HepG2 (cell line): ENCODE measurements around the gene RUBCNL.

Experiments
- CTCF ChIP-seq: sonication (generic); formaldehyde crosslinking; IDR thresholded peaks from 2 replicates; pipeline ENCODE4 v1.5.0; 2020; ENCODE audit warnings: mild to moderate bottlenecking, missing genetic modification reagents, moderate library complexity
- HDAC6 ChIP-seq: fragments of 200-600 bp; sonication (generic); IDR thresholded peaks from 2 replicates; pipeline ENCODE4 v1.7.0; 2017; ENCODE audit warnings: mild to moderate bottlenecking, antibody characterized with exemption, low read length, low read depth
- MTA3 ChIP-seq: sonication (generic); formaldehyde crosslinking; IDR thresholded peaks from 2 replicates; pipeline ENCODE4 v1.4.0; 2020; ENCODE audit warnings: missing genetic modification reagents
- NCOA5 ChIP-seq: sonication (generic); formaldehyde crosslinking; IDR thresholded peaks from 2 replicates; pipeline ENCODE4 v1.4.0; 2020; ENCODE audit warnings: missing genetic modification reagents
- NCOR1 ChIP-seq: fragments of 200-600 bp; sonication (generic); IDR thresholded peaks from 2 replicates; pipeline ENCODE4 v1.7.0; 2017; ENCODE audit warnings: antibody characterized with exemption, low read length, borderline replicate concordance
- NR2F6 ChIP-seq, 2 experiments: IDR thresholded peaks; 2 replicates each; pipeline ENCODE4 v1.6.1; 2016; ENCODE audit warnings: antibody characterized with exemption in 1 of 2, mild to moderate bottlenecking in 1 of 2
- PBX3 ChIP-seq: sonication (generic); formaldehyde crosslinking; IDR thresholded peaks from 2 replicates; pipeline ENCODE4 v1.8.1; 2023; ENCODE audit warnings: missing genetic modification reagents, inconsistent platforms, borderline replicate concordance
- POLR2A ChIP-seq, 2 experiments: IDR thresholded peaks; 2 replicates each; pipeline ENCODE4 v1.6.1; 2011; ENCODE audit warnings: low read depth in 2 of 2, low read length in 2 of 2, mild to moderate bottlenecking in 1 of 2, moderate library complexity in 1 of 2; ENCODE audit not compliant: insufficient read depth in 1 of 2
- SMAD1 ChIP-seq: sonication (generic); formaldehyde crosslinking; IDR thresholded peaks from 2 replicates; pipeline ENCODE4 v1.4.0; 2020; ENCODE audit warnings: missing genetic modification reagents, low read depth, mild to moderate bottlenecking, borderline replicate concordance
- ZNF343 ChIP-seq: sonication (generic); formaldehyde crosslinking; IDR thresholded peaks from 2 replicates; pipeline ENCODE4 v1.4.0; 2020; ENCODE audit warnings: mild to moderate bottlenecking, missing genetic modification reagents
- ZNF451 ChIP-seq: sonication (generic); formaldehyde crosslinking; IDR thresholded peaks from 2 replicates; pipeline ENCODE4 v1.5.0; 2020; ENCODE audit warnings: mild to moderate bottlenecking, missing genetic modification reagents
- ZNF543 ChIP-seq: sonication (generic); formaldehyde crosslinking; IDR thresholded peaks from 2 replicates; pipeline ENCODE4 v1.4.0; 2020; ENCODE audit warnings: mild to moderate bottlenecking, missing genetic modification reagents
- TF ChIP-seq, protein P1 (sequence below): sonication (generic); formaldehyde crosslinking; IDR thresholded peaks from 2 replicates; pipeline ENCODE4 v1.4.0; 2020; ENCODE audit warnings: missing genetic modification reagents, mild to moderate bottlenecking, borderline replicate concordance

DNA sequence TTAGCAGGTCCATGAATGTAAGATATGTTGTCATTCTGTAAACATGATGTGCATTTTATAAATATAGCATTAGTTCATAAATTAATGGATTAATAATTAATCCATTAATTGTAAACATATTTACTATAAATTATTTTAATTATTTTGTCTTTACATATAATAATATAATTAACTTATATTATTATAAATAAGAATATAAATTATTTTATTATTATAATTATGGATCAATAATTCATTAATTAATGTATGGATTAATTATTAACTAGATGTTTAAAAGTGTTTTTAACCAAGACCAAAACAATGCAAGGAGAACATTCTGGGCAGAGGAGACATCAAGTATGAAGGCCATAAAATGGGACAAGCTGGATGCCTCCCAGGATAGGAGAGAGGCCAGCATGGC lies 72.0 kb downstream of the RUBCNL start:
- no peak for TF ChIP-seq NCOR1
- TF ChIP-seq NCOA5 (CRISPR knock-in tag) = no peak
- TF ChIP-seq, protein P1, sequence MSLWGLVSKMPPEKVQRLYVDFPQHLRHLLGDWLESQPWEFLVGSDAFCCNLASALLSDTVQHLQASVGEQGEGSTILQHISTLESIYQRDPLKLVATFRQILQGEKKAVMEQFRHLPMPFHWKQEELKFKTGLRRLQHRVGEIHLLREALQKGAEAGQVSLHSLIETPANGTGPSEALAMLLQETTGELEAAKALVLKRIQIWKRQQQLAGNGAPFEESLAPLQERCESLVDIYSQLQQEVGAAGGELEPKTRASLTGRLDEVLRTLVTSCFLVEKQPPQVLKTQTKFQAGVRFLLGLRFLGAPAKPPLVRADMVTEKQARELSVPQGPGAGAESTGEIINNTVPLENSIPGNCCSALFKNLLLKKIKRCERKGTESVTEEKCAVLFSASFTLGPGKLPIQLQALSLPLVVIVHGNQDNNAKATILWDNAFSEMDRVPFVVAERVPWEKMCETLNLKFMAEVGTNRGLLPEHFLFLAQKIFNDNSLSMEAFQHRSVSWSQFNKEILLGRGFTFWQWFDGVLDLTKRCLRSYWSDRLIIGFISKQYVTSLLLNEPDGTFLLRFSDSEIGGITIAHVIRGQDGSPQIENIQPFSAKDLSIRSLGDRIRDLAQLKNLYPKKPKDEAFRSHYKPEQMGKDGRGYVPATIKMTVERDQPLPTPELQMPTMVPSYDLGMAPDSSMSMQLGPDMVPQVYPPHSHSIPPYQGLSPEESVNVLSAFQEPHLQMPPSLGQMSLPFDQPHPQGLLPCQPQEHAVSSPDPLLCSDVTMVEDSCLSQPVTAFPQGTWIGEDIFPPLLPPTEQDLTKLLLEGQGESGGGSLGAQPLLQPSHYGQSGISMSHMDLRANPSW (CRISPR knock-in tag) = no peak
- no peak for TF ChIP-seq ZNF543 (CRISPR knock-in tag)
- no peak for TF ChIP-seq ZNF451 (CRISPR knock-in tag)
- no peak for TF ChIP-seq PBX3 (CRISPR knock-in tag)
- no peak for TF ChIP-seq NR2F6 (IDR thresholded peaks at IDR 0.05)
- no peak for TF ChIP-seq NR2F6 (CRISPR knock-in tag; IDR thresholded peaks at IDR 0.05)
- no peak for TF ChIP-seq SMAD1
- no peak for TF ChIP-seq MTA3 (CRISPR knock-in tag)
- no peak for TF ChIP-seq ZNF343 (CRISPR knock-in tag)
- TF ChIP-seq CTCF (CRISPR knock-in tag) = no peak
- TF ChIP-seq POLR2A (IDR thresholded peaks at IDR 0.05; ENCODE audit: insufficient read depth in 1 of 2, low read depth in 2 of 2, low read length in 2 of 2) = no peak
- no peak for TF ChIP-seq HDAC6
